Endothelial cell (in vitro differentiated cells): ENCODE results near the gene TM4SF18. TPM values are rescaled to one million over a fixed set of nuclear protein-coding genes. Genes with fewer than 3 reads are reported as not detected.
A peak's percentile ranks its signal among the peaks of the same experiment; 100 is the strongest.

Experiments used
- DNase-seq: peaks from one replicate; pipeline ENCODE4 v3.0.0; 2021; ENCODE audit warnings: low spot score
- H3K27ac Mint-ChIP-seq: one replicate; pipeline ENCODE4 v1.8.0; 2021; ENCODE audit warnings: mixed read lengths, inconsistent platforms; ENCODE audit not compliant: unreplicated experiment
- H3K27me3 Mint-ChIP-seq: one replicate; pipeline ENCODE4 v1.8.0; 2021; ENCODE audit warnings: mild to moderate bottlenecking, moderate library complexity, mixed read lengths, inconsistent platforms; ENCODE audit not compliant: unreplicated experiment
- H3K36me3 Mint-ChIP-seq: one replicate; pipeline ENCODE4 v1.8.0; 2021; ENCODE audit warnings: mild to moderate bottlenecking, low read depth, mixed read lengths, inconsistent platforms; ENCODE audit not compliant: unreplicated experiment
- H3K4me1 Mint-ChIP-seq: one replicate; pipeline ENCODE4 v1.8.0; 2021; ENCODE audit warnings: mild to moderate bottlenecking, mixed read lengths, inconsistent platforms; ENCODE audit not compliant: unreplicated experiment
- H3K4me3 Mint-ChIP-seq: one replicate; pipeline ENCODE4 v1.8.0; 2021; ENCODE audit warnings: mild to moderate bottlenecking, mixed read lengths, inconsistent platforms; ENCODE audit not compliant: unreplicated experiment
- H3K9me3 Mint-ChIP-seq: one replicate; pipeline ENCODE4 v1.8.0; 2021; ENCODE audit warnings: mixed read lengths, inconsistent platforms; ENCODE audit not compliant: unreplicated experiment
- total RNA-seq: library from RNA; stranded (reverse); fragmentation: NEBNext Ultra II Directional; extraction: Animal tissue kit (Norgen Biotek cat#: 25700); gene quantifications from one replicate; pipeline ENCODE4 v1.2.1, GENCODE V29; 2021; ENCODE audit not compliant: unreplicated experiment
- TF ChIP-seq, protein P1 (sequence below): fragments of 200-600 bp; sonication (generic); IDR thresholded peaks from one replicate; pipeline ENCODE4 v1.5.0; 2021; ENCODE audit warnings: antibody characterized with exemption; ENCODE audit not compliant: unreplicated experiment

TM4SF18 gene
- total RNA-seq, 1 donor from 2014 or later: 57.4 TPM

DNA sequence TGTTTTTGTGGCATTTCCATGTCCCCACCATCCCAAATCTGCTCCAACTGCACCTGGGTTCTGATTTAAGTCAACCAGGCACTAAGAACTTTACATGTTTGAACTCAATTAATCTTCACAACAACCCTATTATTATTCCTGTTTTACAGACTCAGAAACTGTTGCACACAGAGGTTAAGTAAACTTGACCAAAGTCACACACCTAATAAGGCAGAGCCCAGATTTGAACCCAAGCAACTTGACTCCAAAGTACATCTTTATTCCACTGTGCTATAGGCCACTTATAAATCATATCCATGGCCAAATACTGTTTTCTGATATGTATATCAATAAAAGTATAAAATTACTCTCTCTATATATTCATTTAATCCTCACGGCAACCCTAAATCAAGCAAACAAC lies 16.4 kb downstream of the TM4SF18 start:
- Mint-ChIP-seq H3K4me1 (no peaks in the 10 kb centered on the region), H3K27ac (no peak overlapping the region), H3K9me3 (no peaks in the 10 kb centered on the region), H3K4me3 (peak overlapping the region; percentile 19), H3K36me3 (peaks cover under 1% of the 10 kb centered on the region), H3K27me3 (no peaks in the 10 kb centered on the region)
- DNase-seq: no peak
- TF ChIP-seq, protein P1, sequence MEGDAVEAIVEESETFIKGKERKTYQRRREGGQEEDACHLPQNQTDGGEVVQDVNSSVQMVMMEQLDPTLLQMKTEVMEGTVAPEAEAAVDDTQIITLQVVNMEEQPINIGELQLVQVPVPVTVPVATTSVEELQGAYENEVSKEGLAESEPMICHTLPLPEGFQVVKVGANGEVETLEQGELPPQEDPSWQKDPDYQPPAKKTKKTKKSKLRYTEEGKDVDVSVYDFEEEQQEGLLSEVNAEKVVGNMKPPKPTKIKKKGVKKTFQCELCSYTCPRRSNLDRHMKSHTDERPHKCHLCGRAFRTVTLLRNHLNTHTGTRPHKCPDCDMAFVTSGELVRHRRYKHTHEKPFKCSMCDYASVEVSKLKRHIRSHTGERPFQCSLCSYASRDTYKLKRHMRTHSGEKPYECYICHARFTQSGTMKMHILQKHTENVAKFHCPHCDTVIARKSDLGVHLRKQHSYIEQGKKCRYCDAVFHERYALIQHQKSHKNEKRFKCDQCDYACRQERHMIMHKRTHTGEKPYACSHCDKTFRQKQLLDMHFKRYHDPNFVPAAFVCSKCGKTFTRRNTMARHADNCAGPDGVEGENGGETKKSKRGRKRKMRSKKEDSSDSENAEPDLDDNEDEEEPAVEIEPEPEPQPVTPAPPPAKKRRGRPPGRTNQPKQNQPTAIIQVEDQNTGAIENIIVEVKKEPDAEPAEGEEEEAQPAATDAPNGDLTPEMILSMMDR: no peak

GRCh38 chr3:149316437-149316836 lies 17.0 kb downstream of the TM4SF18 start:
- Mint-ChIP-seq H3K36me3 (no peaks in the 10 kb centered on the region), H3K4me1 (no peaks in the 10 kb centered on the region), H3K9me3 (no peaks in the 10 kb centered on the region), H3K4me3 (no peak overlapping the region), H3K27ac (no peak overlapping the region), H3K27me3 (no peaks in the 10 kb centered on the region)
- TF ChIP-seq, protein P1: no peak
- no peak for DNase-seq

DNA sequence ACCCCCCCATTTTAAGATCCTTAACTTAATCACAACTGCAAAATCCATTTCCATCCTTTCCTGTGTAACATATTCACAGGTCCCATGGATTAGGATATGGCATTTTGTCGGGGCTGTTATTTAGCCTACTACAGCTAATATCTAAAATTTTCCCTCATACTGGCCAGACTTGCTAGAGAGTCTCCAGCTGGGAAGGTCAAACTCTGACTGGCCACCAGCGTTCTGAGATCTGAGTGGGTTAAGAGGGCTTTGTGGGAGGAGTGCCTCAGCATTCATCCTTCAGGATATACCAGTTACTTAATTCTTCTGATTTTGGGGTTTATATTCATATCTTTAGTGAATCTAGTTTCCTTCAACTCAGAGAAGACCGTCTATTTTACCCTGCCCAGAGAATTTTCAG lies 17.7 kb downstream of the TM4SF18 start:
- no peak overlapping the region for H3K27ac Mint-ChIP-seq
- DNase-seq: no peak
- no peaks in the 10 kb centered on the region for H3K9me3 Mint-ChIP-seq
- H3K27me3 Mint-ChIP-seq: no peaks in the 10 kb centered on the region
- TF ChIP-seq, protein P1: no peak
- no peak overlapping the region for H3K4me3 Mint-ChIP-seq
- no peaks in the 10 kb centered on the region for H3K36me3 Mint-ChIP-seq
- H3K4me1 Mint-ChIP-seq: no peaks in the 10 kb centered on the region

GRCh38 chr3:149314807-149315578 lies 18.4 kb downstream of the TM4SF18 start:
- Mint-ChIP-seq H3K36me3 (peaks cover 2% of the 10 kb centered on the region), H3K27ac (no peak overlapping the region), H3K4me1 (no peaks in the 10 kb centered on the region), H3K9me3 (no peaks in the 10 kb centered on the region), H3K4me3 (no peak overlapping the region), H3K27me3 (no peaks in the 10 kb centered on the region)
- TF ChIP-seq, protein P1: no peak
- DNase-seq: no peak

- H3K4me3 Mint-ChIP-seq: no peak overlapping the region
- H3K27ac Mint-ChIP-seq: no peak overlapping the region
- H3K36me3 Mint-ChIP-seq: peaks cover 6% of the 10 kb centered on the region
- TF ChIP-seq, protein P1: no peak
- DNase-seq: no peak
- H3K27me3 Mint-ChIP-seq: no peaks in the 10 kb centered on the region
- no peaks in the 10 kb centered on the region for H3K9me3 Mint-ChIP-seq
- no peaks in the 10 kb centered on the region for H3K4me1 Mint-ChIP-seq
These were observed 19.9 kb downstream of the TM4SF18 start for GRCh38 chr3:149313542-149313941.
